Effector memory CD4-positive, alpha-beta T cell (primary cell): ENCODE measurements around the gene HLCS.
A peak's percentile ranks its signal among the peaks of the same experiment; 100 is the strongest.
"Not testable (repeated sequence)": the region's sequence is repeated elsewhere in the genome, so short reads cannot be mapped to it uniquely, and the experiment has no call there.

ENCODE experiments used
- DNase-seq, 3 donors: peaks; one replicate each; pipeline ENCODE4 v3.0.0-alpha.2; 2020
- H3K27ac ChIP-seq: 2 replicates; pipeline ENCODE4 v1.7.0; 2013; ENCODE audit warnings: mild to moderate bottlenecking, low read length, moderate library complexity; ENCODE audit not compliant: insufficient read depth, poor library complexity, severe bottlenecking
- H3K27me3 ChIP-seq: replicated peaks from 2 replicates; pipeline ENCODE4 v1.7.0; 2013; ENCODE audit warnings: mild to moderate bottlenecking, low read length; ENCODE audit not compliant: insufficient read depth, control insufficient read depth, poor library complexity, severe bottlenecking
- H3K36me3 ChIP-seq: 2 replicates; pipeline ENCODE4 v1.7.0; 2013; ENCODE audit warnings: mild to moderate bottlenecking, low read length, moderate library complexity; ENCODE audit not compliant: control insufficient read depth, insufficient read depth
- H3K4me1 ChIP-seq: 2 replicates; pipeline ENCODE4 v1.7.0; 2013; ENCODE audit warnings: low read length, mild to moderate bottlenecking; ENCODE audit not compliant: control insufficient read depth, insufficient read depth, poor library complexity, severe bottlenecking
- H3K4me3 ChIP-seq: 2 replicates; pipeline ENCODE4 v1.7.0; 2013; ENCODE audit warnings: low read length, low read depth, mild to moderate bottlenecking; ENCODE audit not compliant: insufficient read depth, poor library complexity, severe bottlenecking
- H3K9me3 ChIP-seq: 2 replicates; pipeline ENCODE4 v1.7.0; 2013; ENCODE audit warnings: mild to moderate bottlenecking, low read length, moderate library complexity; ENCODE audit not compliant: control insufficient read depth
- total RNA-seq, 3 donors: gene quantifications; one replicate each; lab custom pipeline; 2026; lab: John Stamatoyannopoulos, UW

The HLCS gene
- total RNA-seq = 23.7 to 29.2 (median 24.4) reads per million in 3 donors

DNA sequence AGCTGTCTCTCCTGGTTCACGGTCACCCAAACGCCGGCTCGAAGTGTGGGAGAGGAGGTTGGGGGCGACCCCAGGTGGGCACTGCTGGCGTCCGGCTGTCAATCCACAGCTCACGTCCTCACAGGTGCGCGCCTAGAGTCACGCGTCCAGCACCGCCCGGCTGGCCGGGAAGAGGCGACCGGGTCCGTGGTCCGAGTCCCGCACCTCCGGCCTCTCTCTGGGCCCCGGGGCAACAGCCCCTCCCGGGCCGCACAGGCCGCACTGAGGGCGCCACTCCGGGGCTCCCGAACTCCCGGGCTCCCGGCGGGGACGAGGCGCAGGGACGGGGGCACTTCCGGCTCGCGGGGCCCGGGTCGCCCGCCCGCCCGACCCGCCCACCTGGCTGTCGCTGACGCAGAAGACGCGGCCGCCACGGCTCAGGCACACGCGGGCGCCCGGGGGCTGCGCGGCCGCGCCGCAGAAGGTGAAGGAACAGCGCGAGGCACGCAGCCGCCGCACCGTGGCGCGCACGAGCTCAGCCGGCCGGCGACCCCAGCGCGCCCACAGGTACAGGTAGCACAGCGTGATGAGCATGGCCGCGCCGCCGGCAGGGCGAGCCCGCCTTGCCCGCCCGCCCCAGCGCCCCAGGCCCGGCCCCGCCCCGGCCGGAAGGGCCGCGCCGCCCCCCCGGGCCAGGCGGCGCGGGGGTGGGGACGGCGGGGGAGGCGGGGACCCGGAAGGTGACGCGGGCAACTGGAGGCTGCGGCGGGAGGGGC, at the start of gene HLCS:
TSS of gene HLCS (minus strand) at position 604 of the 755 bp plus-strand sequence. CDS start at position 573, 31 bp downstream.
- peak within 1 kb of the TSS; percentile 52 for H3K4me3 ChIP-seq
- no peaks in the 10 kb centered on the region for H3K36me3 ChIP-seq
- peak within 1 kb of the TSS; percentile 54 for H3K27ac ChIP-seq
- H3K4me1 ChIP-seq = peaks cover 4% of the 10 kb centered on the region
- no peaks in the 10 kb centered on the region for H3K27me3 ChIP-seq
- DNase-seq = peak; percentile 61 to 66 (median 62)
- no peaks in the 10 kb centered on the region for H3K9me3 ChIP-seq

GRCh38 chr21:37009740-37010341, 43.4 kb upstream of the HLCS start:
- Histone ChIP-seq H3K36me3 (no peaks in the 10 kb centered on the region), H3K27ac (no peak overlapping the region), H3K4me1 (peaks cover 13% of the 10 kb centered on the region), H3K27me3 (peaks cover 3% of the 10 kb centered on the region), H3K9me3 (no peaks in the 10 kb centered on the region), H3K4me3 (peak overlapping the region; percentile 23)
- DNase-seq = peak; percentile 42 to 60 (median 50)

DNA sequence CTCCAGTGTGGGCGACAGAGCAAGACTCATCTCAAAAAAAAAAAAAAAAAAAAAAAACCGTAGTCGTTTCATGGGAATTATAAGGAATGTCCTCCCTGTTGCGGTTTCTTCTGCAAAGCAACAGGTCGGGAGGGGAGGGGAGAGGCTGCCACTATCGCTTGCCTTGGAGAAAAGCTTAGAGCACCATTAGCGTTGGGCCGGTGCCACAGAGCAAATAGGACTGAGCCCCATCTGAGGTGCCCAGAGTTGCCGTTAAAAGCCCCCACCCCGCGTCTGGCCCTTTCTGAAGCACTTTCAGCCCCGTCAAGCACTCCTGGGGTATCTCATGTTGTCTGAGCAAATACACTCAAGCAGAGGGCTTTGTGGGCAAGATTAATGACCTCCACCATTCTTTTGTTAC, 42.3 kb upstream of the HLCS start:
- Histone ChIP-seq H3K4me1 (peaks cover 13% of the 10 kb centered on the region), H3K9me3 (no peaks in the 10 kb centered on the region), H3K27me3 (peaks cover 3% of the 10 kb centered on the region), H3K27ac (no peak overlapping the region), H3K36me3 (no peaks in the 10 kb centered on the region), H3K4me3 (no peak overlapping the region)
- no peak for DNase-seq

- no peak for DNase-seq
- H3K27ac ChIP-seq = no peak within 1 kb of the TSS
- no peaks in the 10 kb centered on the region for H3K9me3 ChIP-seq
- H3K36me3 ChIP-seq = no peaks in the 10 kb centered on the region
- peaks cover 13% of the 10 kb centered on the region for H3K4me1 ChIP-seq
- peak within 1 kb of the TSS; percentile 61 for H3K4me3 ChIP-seq
- peaks cover 3% of the 10 kb centered on the region for H3K27me3 ChIP-seq
These were observed 40.2 kb upstream of the HLCS start, which contains the start of gene RIPPLY3 for GRCh38 chr21:37006486-37007291. RIPPLY3 (plus strand) TSS chr21:37006702; CDS start chr21:37006773, 71 bp downstream.

- H3K27ac ChIP-seq = no peak overlapping the region
- H3K27me3 ChIP-seq = peaks cover 3% of the 10 kb centered on the region
- DNase-seq = no peak
- H3K36me3 ChIP-seq = no peaks in the 10 kb centered on the region
- peaks cover 13% of the 10 kb centered on the region for H3K4me1 ChIP-seq
- no peaks in the 10 kb centered on the region for H3K9me3 ChIP-seq
- peak overlapping the region; percentile 61 for H3K4me3 ChIP-seq
These were observed 39.3 kb upstream of the HLCS start for GRCh38 chr21:37005548-37006485.

- not testable (repeated sequence) for H3K27me3 ChIP-seq, H3K4me3 ChIP-seq, H3K36me3 ChIP-seq, H3K27ac ChIP-seq, H3K9me3 ChIP-seq, H3K4me1 ChIP-seq, DNase-seq
These were observed 37.4 kb upstream of the HLCS start for GRCh38 chr21:37003917-37004316.

DNA sequence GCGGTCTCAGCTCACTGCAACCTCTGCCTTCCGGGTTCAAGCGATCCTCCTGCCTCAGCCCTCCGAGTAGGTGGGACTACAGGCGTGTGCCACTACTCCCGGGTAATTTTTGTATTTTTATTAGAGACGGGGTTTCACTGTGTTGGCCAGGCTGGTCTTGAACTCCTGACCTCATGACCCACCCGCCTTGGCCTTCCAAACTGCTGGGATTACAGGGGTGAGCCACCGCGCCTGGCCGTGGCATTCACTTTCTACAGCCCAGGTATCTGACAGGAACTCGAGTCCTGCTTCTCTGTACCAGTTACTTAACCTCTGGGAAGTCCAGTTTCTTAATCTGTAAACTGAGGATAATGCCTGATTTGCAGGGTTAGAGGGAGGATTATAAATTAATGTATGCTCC, 36.4 kb upstream of the HLCS start:
- H3K9me3 ChIP-seq = not testable (repeated sequence)

DNA sequence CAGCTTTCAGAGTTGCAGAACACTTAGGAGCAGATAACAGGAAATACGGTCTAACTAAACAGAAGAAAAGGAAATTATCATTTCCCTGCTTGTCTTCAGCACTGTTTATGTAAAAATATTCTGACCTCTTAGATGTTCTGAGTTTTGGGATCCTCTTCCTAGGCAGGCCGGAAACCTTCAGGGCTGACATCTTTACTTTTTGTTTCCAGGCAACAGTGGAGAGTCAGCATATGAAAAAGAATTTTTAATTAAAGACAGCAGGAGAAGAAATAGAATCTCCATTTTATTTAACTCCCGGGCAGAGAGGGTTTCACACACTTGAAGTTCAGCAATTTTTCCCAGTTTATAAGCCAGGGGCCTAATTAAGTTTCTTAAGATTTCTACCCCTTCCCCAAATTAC, 35.0 kb upstream of the HLCS start:
- H3K27me3 ChIP-seq = no peaks in the 10 kb centered on the region
- no peak for DNase-seq
- H3K4me1 ChIP-seq = peaks cover 5% of the 10 kb centered on the region
- no peaks in the 10 kb centered on the region for H3K36me3 ChIP-seq
- H3K4me3 ChIP-seq = no peak overlapping the region
- H3K9me3 ChIP-seq = no peaks in the 10 kb centered on the region
- H3K27ac ChIP-seq = no peak overlapping the region

More for the DNA sequence above, 36.4 kb upstream of the HLCS start:
- H3K27me3 ChIP-seq, H3K27ac ChIP-seq, H3K36me3 ChIP-seq, H3K4me3 ChIP-seq, DNase-seq, H3K4me1 ChIP-seq: not testable (repeated sequence)

DNA sequence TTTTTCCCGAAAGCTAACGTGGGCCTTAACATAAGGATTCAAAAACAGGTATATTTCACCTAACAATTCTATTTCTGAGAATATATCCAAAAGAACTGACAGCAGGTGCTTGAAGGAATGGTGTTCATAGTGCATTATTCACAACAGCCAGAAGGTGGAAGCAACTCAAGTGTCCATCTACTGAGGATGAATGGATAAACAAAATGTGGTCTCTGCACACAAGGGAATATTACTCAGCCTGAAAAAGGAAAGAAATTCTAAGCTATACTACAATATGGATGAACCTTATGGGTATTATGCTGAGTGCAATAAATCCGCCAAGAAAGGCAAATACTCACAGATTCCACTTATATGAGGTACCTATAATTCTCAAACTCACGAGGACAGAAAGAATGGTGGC, 33.9 kb upstream of the HLCS start:
- H3K4me1 ChIP-seq = no peaks in the 10 kb centered on the region
- H3K36me3 ChIP-seq = no peaks in the 10 kb centered on the region
- H3K9me3 ChIP-seq = no peaks in the 10 kb centered on the region
- no peak overlapping the region for H3K27ac ChIP-seq
- H3K27me3 ChIP-seq = no peaks in the 10 kb centered on the region
- no peak overlapping the region for H3K4me3 ChIP-seq
- DNase-seq = no peak
